Hepatocyte (in vitro differentiated cells): ENCODE measurements around the gene UFL1.

Experiments used
- EZH2 ChIP-seq: fragments of 200-600 bp; sonication (generic); IDR thresholded peaks from 2 replicates; pipeline ENCODE4 v1.6.1; 2016; ENCODE audit warnings: antibody characterized with exemption, mild to moderate bottlenecking, borderline replicate concordance
- EZH2phosphoT487 ChIP-seq: fragments of 200-600 bp; sonication (generic); IDR thresholded peaks from one replicate; pipeline ENCODE4 v1.6.1; 2018; ENCODE audit warnings: antibody characterized with exemption, mild to moderate bottlenecking, low read depth, moderate library complexity; ENCODE audit not compliant: unreplicated experiment, severe bottlenecking
- TF ChIP-seq, protein P1 (sequence below): fragments of 200-600 bp; sonication (generic); IDR thresholded peaks from 2 replicates; pipeline ENCODE4 v1.5.1; 2016; ENCODE audit warnings: antibody characterized with exemption, mild to moderate bottlenecking; ENCODE audit not compliant: poor library complexity

DNA sequence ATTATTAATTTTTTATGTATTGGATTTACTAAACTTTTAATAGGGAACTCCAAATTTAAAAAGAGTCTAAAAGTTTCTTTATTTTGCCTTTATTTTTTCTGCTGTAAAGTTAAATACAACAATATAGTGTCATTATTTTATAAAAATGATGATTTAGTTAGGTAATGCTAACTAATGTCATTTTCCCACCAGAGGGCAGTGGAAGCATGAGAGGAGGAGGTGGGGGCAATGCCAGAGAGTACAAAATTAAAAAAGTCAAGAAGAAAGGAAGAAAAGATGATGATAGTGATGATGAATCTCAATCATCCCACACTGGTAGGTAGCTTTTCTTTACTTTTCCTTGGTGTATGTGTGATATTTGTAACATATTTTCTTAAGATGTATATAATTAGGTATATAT, 21.1 kb downstream of the UFL1 start:
- TF ChIP-seq, protein P1, sequence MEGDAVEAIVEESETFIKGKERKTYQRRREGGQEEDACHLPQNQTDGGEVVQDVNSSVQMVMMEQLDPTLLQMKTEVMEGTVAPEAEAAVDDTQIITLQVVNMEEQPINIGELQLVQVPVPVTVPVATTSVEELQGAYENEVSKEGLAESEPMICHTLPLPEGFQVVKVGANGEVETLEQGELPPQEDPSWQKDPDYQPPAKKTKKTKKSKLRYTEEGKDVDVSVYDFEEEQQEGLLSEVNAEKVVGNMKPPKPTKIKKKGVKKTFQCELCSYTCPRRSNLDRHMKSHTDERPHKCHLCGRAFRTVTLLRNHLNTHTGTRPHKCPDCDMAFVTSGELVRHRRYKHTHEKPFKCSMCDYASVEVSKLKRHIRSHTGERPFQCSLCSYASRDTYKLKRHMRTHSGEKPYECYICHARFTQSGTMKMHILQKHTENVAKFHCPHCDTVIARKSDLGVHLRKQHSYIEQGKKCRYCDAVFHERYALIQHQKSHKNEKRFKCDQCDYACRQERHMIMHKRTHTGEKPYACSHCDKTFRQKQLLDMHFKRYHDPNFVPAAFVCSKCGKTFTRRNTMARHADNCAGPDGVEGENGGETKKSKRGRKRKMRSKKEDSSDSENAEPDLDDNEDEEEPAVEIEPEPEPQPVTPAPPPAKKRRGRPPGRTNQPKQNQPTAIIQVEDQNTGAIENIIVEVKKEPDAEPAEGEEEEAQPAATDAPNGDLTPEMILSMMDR, result peak; percentile 45
- no peak for TF ChIP-seq EZH2phosphoT487
- no peak for TF ChIP-seq EZH2
